ENCODE data around the gene ZNF470.

GRCh38 chr19:56562766-56563165, 4.5 kb upstream of the ZNF470 start:
- TF ChIP-seq POLR2AphosphoS5 (IDR thresholded peaks at IDR 0.05; ENCODE audit: borderline replicate concordance, low read depth, low read length) = no peak
- no peak for TF ChIP-seq EZH2 (IDR thresholded peaks at IDR 0.05)

Measured in SK-N-MC (cell line).